HL-60/S4 treated with retinoic acid at 250 ng/mL for 4 days and 3 days (cell line): ENCODE data around the gene PIEZO2.

Experiments used
- in situ Hi-C: fragments of 300-500 bp; cut with MboI; formaldehyde crosslinking; loops from 2 replicates; pipeline ENCODE4 v1.7.0; 2022; ENCODE audit warnings: low sequenced_read_pairs

PIEZO2 gene

GRCh38 chr18:10755855-10756254, 393.5 kb downstream of the PIEZO2 start:
- in situ Hi-C loops = no loop called here

GRCh38 chr18:10754128-10754527, 395.2 kb downstream of the PIEZO2 start:
- in situ Hi-C loops = no loop called here

GRCh38 chr18:10752382-10752781, 397.0 kb downstream of the PIEZO2 start:
- in situ Hi-C loops = no loop called here

GRCh38 chr18:10751653-10752052, 397.7 kb downstream of the PIEZO2 start:
- in situ Hi-C loops = no loop called here

- in situ Hi-C loops = no loop called here
Measured at GRCh38 chr18:10750191-10751035, 399.0 kb downstream of the PIEZO2 start.

GRCh38 chr18:10748641-10749040, 400.7 kb downstream of the PIEZO2 start:
- in situ Hi-C loops = no loop called here

- in situ Hi-C loops = no loop called here
Measured at GRCh38 chr18:10745971-10746370, 403.4 kb downstream of the PIEZO2 start.

GRCh38 chr18:10745219-10745618, 404.1 kb downstream of the PIEZO2 start:
- in situ Hi-C loops = no loop called here

GRCh38 chr18:10743766-10744165, 405.6 kb downstream of the PIEZO2 start:
- in situ Hi-C loops = no loop called here

- in situ Hi-C loops = no loop called here
Measured at GRCh38 chr18:10739152-10739551, 410.2 kb downstream of the PIEZO2 start.

GRCh38 chr18:10736984-10737383, 412.4 kb downstream of the PIEZO2 start:
- in situ Hi-C loops = no loop called here

- in situ Hi-C loops = no loop called here
Measured at GRCh38 chr18:10732990-10733389, 416.4 kb downstream of the PIEZO2 start.

- in situ Hi-C loops = no loop called here
Measured at GRCh38 chr18:10727477-10727876, 421.9 kb downstream of the PIEZO2 start.

- in situ Hi-C loops = no loop called here
Measured at GRCh38 chr18:10726198-10727068, 422.9 kb downstream of the PIEZO2 start.

- in situ Hi-C loops = no loop called here
Measured at GRCh38 chr18:10724666-10725065, 424.7 kb downstream of the PIEZO2 start.

- in situ Hi-C loops = no loop called here
Measured at GRCh38 chr18:10723496-10723895, 425.9 kb downstream of the PIEZO2 start.

GRCh38 chr18:10718809-10719208, 430.6 kb downstream of the PIEZO2 start:
- in situ Hi-C loops = no loop called here

- in situ Hi-C loops = no loop called here
Measured at GRCh38 chr18:10715791-10716190, 433.6 kb downstream of the PIEZO2 start.

GRCh38 chr18:10713409-10713808, 436.0 kb downstream of the PIEZO2 start:
- in situ Hi-C loops = no loop called here

GRCh38 chr18:10707294-10707693, 442.1 kb downstream of the PIEZO2 start:
- in situ Hi-C loops = no loop called here

GRCh38 chr18:10705786-10706185, 443.6 kb downstream of the PIEZO2 start:
- in situ Hi-C loops = no loop called here

- in situ Hi-C loops = no loop called here
Measured at GRCh38 chr18:10705291-10705690, 444.1 kb downstream of the PIEZO2 start.
